ENCODE measurements around the gene RB1. TPM values are rescaled to one million over a fixed set of nuclear protein-coding genes. Genes with fewer than 3 reads are reported as not detected.

RB1 gene
- polyA plus RNA-seq, 1 donor from 2014 or later = 29.5 TPM

DNA sequence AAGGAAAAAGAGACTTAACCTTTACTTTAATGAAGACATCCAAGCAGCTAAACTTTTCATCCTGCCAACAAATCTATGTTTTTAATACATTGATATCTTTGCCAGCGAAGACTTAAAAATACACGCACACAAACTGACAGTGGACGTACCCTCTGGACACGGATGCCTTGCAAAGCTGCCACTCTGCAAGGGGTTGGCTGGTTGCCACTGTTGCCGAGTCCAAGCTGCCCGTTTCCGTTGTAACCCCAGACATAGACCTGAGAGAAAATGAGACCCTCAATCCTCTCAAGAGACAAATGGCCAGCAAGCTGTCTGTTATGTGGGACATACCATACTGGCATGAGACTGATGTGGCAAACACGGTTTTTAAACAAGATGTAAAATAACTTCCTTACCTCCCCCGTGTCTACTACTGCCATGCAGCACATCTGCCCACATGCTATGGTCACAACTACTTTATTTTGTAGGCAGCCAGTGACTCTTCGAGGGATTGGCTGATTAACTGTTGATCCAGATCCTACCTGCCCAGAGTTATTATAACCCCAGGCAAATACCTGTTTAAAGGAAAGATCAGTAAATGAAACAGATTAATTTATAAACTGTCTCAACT lies 208.2 kb downstream of the RB1 start:
- H3K9me3 ChIP-seq (ENCODE audit: low read length) = no peaks in the 10 kb centered on the region
- no peak overlapping the region for H2AFZ ChIP-seq (ENCODE audit: low read depth, low read length)
- H3K4me3 ChIP-seq (ENCODE audit: low read length) = no peak overlapping the region
- no peaks in the 10 kb centered on the region for H3F3A ChIP-seq (ENCODE audit: insufficient read depth, low read length, poor library complexity, severe bottlenecking)
- no peak overlapping the region for H3K4me2 ChIP-seq (ENCODE audit: low read length)
- no peaks in the 10 kb centered on the region for H3K9me2 ChIP-seq (ENCODE audit: insufficient read depth, low read length)
- H3K36me3 ChIP-seq (ENCODE audit: insufficient read depth, low read length) = no peaks in the 10 kb centered on the region
- no peak overlapping the region for H3K9ac ChIP-seq (ENCODE audit: low read length)
- no peaks in the 10 kb centered on the region for H3K27me3 ChIP-seq (ENCODE audit: insufficient read depth, low read depth, low read length)
- H4K20me1 ChIP-seq (ENCODE audit: insufficient read depth) = no peaks in the 10 kb centered on the region
- no peaks in the 10 kb centered on the region for H3K79me2 ChIP-seq (replicated peaks; ENCODE audit: insufficient read depth, low read length)
- no peak overlapping the region for H3K27ac ChIP-seq (ENCODE audit: low read length)
- TF ChIP-seq EZH2 (IDR thresholded peaks at IDR 0.05; ENCODE audit: borderline replicate concordance, insufficient read depth, low read length, poor library complexity, severe bottlenecking) (no peak), TAF1 (IDR thresholded peaks at IDR 0.05; ENCODE audit: low read depth) (no peak), MXI1 (conservative IDR thresholded peaks at IDR 0.05; ENCODE audit: poor library complexity, severe bottlenecking) (no peak), POLR2AphosphoS5 (IDR thresholded peaks at IDR 0.05) (no peak), SMC3 (conservative IDR thresholded peaks at IDR 0.05; ENCODE audit: poor library complexity) (no peak), RAD21 (conservative IDR thresholded peaks at IDR 0.05) (no peak), EP300 (conservative IDR thresholded peaks at IDR 0.05; ENCODE audit: poor library complexity, severe bottlenecking) (no peak)
- TF ChIP-seq, protein P1, sequence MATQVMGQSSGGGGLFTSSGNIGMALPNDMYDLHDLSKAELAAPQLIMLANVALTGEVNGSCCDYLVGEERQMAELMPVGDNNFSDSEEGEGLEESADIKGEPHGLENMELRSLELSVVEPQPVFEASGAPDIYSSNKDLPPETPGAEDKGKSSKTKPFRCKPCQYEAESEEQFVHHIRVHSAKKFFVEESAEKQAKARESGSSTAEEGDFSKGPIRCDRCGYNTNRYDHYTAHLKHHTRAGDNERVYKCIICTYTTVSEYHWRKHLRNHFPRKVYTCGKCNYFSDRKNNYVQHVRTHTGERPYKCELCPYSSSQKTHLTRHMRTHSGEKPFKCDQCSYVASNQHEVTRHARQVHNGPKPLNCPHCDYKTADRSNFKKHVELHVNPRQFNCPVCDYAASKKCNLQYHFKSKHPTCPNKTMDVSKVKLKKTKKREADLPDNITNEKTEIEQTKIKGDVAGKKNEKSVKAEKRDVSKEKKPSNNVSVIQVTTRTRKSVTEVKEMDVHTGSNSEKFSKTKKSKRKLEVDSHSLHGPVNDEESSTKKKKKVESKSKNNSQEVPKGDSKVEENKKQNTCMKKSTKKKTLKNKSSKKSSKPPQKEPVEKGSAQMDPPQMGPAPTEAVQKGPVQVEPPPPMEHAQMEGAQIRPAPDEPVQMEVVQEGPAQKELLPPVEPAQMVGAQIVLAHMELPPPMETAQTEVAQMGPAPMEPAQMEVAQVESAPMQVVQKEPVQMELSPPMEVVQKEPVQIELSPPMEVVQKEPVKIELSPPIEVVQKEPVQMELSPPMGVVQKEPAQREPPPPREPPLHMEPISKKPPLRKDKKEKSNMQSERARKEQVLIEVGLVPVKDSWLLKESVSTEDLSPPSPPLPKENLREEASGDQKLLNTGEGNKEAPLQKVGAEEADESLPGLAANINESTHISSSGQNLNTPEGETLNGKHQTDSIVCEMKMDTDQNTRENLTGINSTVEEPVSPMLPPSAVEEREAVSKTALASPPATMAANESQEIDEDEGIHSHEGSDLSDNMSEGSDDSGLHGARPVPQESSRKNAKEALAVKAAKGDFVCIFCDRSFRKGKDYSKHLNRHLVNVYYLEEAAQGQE (IDR thresholded peaks at IDR 0.05; ENCODE audit: borderline replicate concordance) = no peak
- TF ChIP-seq, protein P2, sequence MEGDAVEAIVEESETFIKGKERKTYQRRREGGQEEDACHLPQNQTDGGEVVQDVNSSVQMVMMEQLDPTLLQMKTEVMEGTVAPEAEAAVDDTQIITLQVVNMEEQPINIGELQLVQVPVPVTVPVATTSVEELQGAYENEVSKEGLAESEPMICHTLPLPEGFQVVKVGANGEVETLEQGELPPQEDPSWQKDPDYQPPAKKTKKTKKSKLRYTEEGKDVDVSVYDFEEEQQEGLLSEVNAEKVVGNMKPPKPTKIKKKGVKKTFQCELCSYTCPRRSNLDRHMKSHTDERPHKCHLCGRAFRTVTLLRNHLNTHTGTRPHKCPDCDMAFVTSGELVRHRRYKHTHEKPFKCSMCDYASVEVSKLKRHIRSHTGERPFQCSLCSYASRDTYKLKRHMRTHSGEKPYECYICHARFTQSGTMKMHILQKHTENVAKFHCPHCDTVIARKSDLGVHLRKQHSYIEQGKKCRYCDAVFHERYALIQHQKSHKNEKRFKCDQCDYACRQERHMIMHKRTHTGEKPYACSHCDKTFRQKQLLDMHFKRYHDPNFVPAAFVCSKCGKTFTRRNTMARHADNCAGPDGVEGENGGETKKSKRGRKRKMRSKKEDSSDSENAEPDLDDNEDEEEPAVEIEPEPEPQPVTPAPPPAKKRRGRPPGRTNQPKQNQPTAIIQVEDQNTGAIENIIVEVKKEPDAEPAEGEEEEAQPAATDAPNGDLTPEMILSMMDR (IDR thresholded peaks at IDR 0.05; ENCODE audit: poor library complexity, severe bottlenecking) = no peak

DNA sequence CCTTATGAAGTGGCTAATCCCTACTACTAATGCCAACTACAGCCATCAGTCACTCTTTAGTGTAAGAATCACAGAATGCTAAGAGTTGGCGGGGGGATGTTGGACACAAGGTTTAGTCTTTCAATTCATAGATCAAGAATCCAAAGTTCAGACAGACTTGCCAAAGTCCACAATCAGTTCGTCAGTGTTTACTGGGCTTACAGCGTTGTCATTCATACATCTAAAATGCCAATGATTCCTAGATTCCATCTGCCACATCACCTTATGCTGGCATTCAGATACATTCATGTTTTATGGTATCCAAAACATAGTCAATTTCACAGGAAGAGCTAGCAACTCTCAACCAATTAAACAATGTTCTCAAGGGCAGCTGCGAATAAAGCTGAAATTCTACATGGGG lies 211.2 kb downstream of the RB1 start:
- no peak overlapping the region for H3K4me3 ChIP-seq (ENCODE audit: low read length)
- no peaks in the 10 kb centered on the region for H3K27me3 ChIP-seq (ENCODE audit: insufficient read depth, low read depth, low read length)
- H4K20me1 ChIP-seq (ENCODE audit: insufficient read depth) = no peaks in the 10 kb centered on the region
- H2AFZ ChIP-seq (ENCODE audit: low read depth, low read length) = no peak overlapping the region
- TF ChIP-seq EZH2 (IDR thresholded peaks at IDR 0.05; ENCODE audit: borderline replicate concordance, insufficient read depth, low read length, poor library complexity, severe bottlenecking) = no peak
- no peak for TF ChIP-seq POLR2AphosphoS5 (IDR thresholded peaks at IDR 0.05)
- TF ChIP-seq, protein P2 (IDR thresholded peaks at IDR 0.05; ENCODE audit: poor library complexity, severe bottlenecking) = no peak
- no peak for TF ChIP-seq SMC3 (conservative IDR thresholded peaks at IDR 0.05; ENCODE audit: poor library complexity)
- no peaks in the 10 kb centered on the region for H3K9me2 ChIP-seq (ENCODE audit: insufficient read depth, low read length)
- H3K9ac ChIP-seq (ENCODE audit: low read length) = no peak overlapping the region
- H3K9me3 ChIP-seq (ENCODE audit: low read length) = no peaks in the 10 kb centered on the region
- no peaks in the 10 kb centered on the region for H3K79me2 ChIP-seq (replicated peaks; ENCODE audit: insufficient read depth, low read length)
- H3K4me2 ChIP-seq (ENCODE audit: low read length) = no peak overlapping the region
- H3K36me3 ChIP-seq (ENCODE audit: insufficient read depth, low read length) = no peaks in the 10 kb centered on the region
- no peak overlapping the region for H3K27ac ChIP-seq (ENCODE audit: low read length)
- H3F3A ChIP-seq (ENCODE audit: insufficient read depth, low read length, poor library complexity, severe bottlenecking) = no peaks in the 10 kb centered on the region

Measured in neural cell (in vitro differentiated cells).